PFSK-1 (cell line): Measurements from ENCODE around the gene ARHGEF10L.

Experiments used
- POLR2AphosphoS5 ChIP-seq: IDR thresholded peaks from 2 replicates; pipeline ENCODE4 v1.6.1; 2012; ENCODE audit warnings: low read depth, mild to moderate bottlenecking, control low read depth, low read length, moderate library complexity
- TAF1 ChIP-seq: IDR thresholded peaks from 2 replicates; pipeline ENCODE4 v1.6.1; 2012; ENCODE audit warnings: low read length, control low read depth, borderline replicate concordance; ENCODE audit not compliant: insufficient read depth

- TF ChIP-seq TAF1 (no peak), POLR2AphosphoS5 (no peak)
Observed at GRCh38 chr1:17633654-17634053, 94.2 kb downstream of the ARHGEF10L start.
